GM06990 (cell line): ENCODE data around the gene SIGLEC9.

Source experiments
- DNase-seq: peaks from one replicate; pipeline ENCODE4 v3.0.0-alpha.2; 2011; ENCODE audit not compliant: insufficient read length; ENCODE audit errors: extremely low read depth
- H3K27me3 ChIP-seq: replicated peaks from 2 replicates; pipeline ENCODE4 v1.6.0; 2011; ENCODE audit warnings: low read length; ENCODE audit not compliant: control insufficient read depth, insufficient read depth
- H3K36me3 ChIP-seq: 2 replicates; pipeline ENCODE4 v1.5.1; 2011; ENCODE audit warnings: low read length; ENCODE audit not compliant: control insufficient read depth, insufficient read depth
- H3K4me3 ChIP-seq: replicated peaks from 2 replicates; pipeline ENCODE4 v1.5.1; 2011; ENCODE audit warnings: low read depth, mild to moderate bottlenecking, control low read depth, low read length
- CTCF ChIP-seq: IDR thresholded peaks from 2 replicates; pipeline ENCODE4 v1.5.1; 2011; ENCODE audit warnings: low read length, control low read depth, mild to moderate bottlenecking, inconsistent platforms; ENCODE audit not compliant: insufficient read depth, poor library complexity, severe bottlenecking

SIGLEC9 gene

GRCh38 chr19:51079481-51080110 lies 45.1 kb upstream of the SIGLEC9 start:
- H3K4me3 ChIP-seq = no peak overlapping the region
- no peak for TF ChIP-seq CTCF
- H3K36me3 ChIP-seq = no peaks in the 10 kb centered on the region
- no peaks in the 10 kb centered on the region; the same call in 1 of the 2 replicates for H3K27me3 ChIP-seq
- no peak for DNase-seq

- no peak overlapping the region for H3K4me3 ChIP-seq
- H3K36me3 ChIP-seq = no peaks in the 10 kb centered on the region
- H3K27me3 ChIP-seq = no peaks in the 10 kb centered on the region; the same call in 1 of the 2 replicates
- TF ChIP-seq CTCF = no peak
- DNase-seq = no peak
Observed at GRCh38 chr19:51081476-51081875, 43.2 kb upstream of the SIGLEC9 start.

GRCh38 chr19:51082611-51083010 lies 42.1 kb upstream of the SIGLEC9 start, which contains the start of gene KLK14:
TSS of gene KLK14 (minus strand) at chr19:51082887. CDS start at chr19:51082614, 273 bp downstream.
- Histone ChIP-seq H3K36me3 (no peaks in the 10 kb centered on the region), H3K4me3 (no peak within 1 kb of the TSS), H3K27me3 (no peaks in the 10 kb centered on the region; the same call in 1 of the 2 replicates)
- no peak for TF ChIP-seq CTCF
- DNase-seq = no peak

GRCh38 chr19:51083181-51083580 lies 41.5 kb upstream of the SIGLEC9 start:
- Histone ChIP-seq H3K27me3 (no peaks in the 10 kb centered on the region; the same call in 1 of the 2 replicates), H3K36me3 (no peaks in the 10 kb centered on the region), H3K4me3 (no peak overlapping the region)
- TF ChIP-seq CTCF = no peak
- no peak for DNase-seq

GRCh38 chr19:51083783-51084182 lies 40.9 kb upstream of the SIGLEC9 start:
- TF ChIP-seq CTCF = no peak
- H3K36me3 ChIP-seq = no peaks in the 10 kb centered on the region
- H3K27me3 ChIP-seq = no peaks in the 10 kb centered on the region; the same call in 1 of the 2 replicates
- DNase-seq = no peak
- no peak overlapping the region for H3K4me3 ChIP-seq
